ENCODE data around the gene CHTF8. TPM values are rescaled to one million over a fixed set of nuclear protein-coding genes. Genes with fewer than 3 reads are reported as not detected.
"Not testable (repeated sequence)": the region's sequence is repeated elsewhere in the genome, so short reads cannot be mapped to it uniquely, and the experiment has no call there.

CHTF8 gene
- total and polyA plus RNA-seq, 4 donors, result 53.3 to 77.3 (median 63.5) TPM

DNA sequence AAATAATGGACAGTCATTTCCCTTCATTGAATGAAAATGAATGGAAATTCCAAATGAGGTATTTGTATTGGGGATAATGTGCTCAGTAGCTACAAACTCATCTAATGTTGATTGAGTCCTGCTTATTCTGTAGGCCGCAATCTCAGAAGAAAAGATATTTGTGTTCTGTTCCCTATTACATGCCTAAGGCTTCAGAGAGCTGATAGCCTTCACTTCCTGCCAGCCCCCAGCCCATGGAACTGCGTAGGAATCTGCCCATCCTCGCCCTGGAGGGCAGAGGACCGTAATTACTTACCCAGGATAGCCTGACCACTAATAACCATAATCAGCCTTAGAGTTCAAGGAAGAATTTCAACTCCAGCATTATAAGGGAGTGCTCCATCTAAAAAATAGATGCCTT lies 36.7 kb upstream of the CHTF8 start:
- WGBS, 2 donors, result 97 to 98% methylated on average over 4 of the region's 4 CpGs
- no peak overlapping the region for H3K4me3 ChIP-seq (ENCODE audit: low read length in 2 of 2)
- H3K27ac ChIP-seq (ENCODE audit: low read depth in 1 of 2, low read length in 2 of 2), result peak overlapping the region in 1 of 2 donors; percentile 31
- H3K36me3 ChIP-seq (ENCODE audit: control insufficient read depth in 1 of 2, insufficient read depth in 2 of 2, low read length in 1 of 2), result peaks cover 0 to 6% of the 10 kb centered on the region in 2 donors
- H3K4me1 ChIP-seq (ENCODE audit: control insufficient read depth in 1 of 2, insufficient read depth in 2 of 2, low read length in 2 of 2), result peaks cover 0 to 3% of the 10 kb centered on the region in 2 donors
- no peaks in the 10 kb centered on the region for H3K9me3 ChIP-seq (ENCODE audit: control insufficient read depth, low read length)
- H3K27me3 ChIP-seq (ENCODE audit: control insufficient read depth in 1 of 2, insufficient read depth in 2 of 2, low read length in 1 of 2), result no peaks in the 10 kb centered on the region
- ATAC-seq (ENCODE audit: low FRiP score), result no peak
- no peak for DNase-seq
- intact Hi-C loops (cut with DNase I), result no loop called here

- H3K36me3 ChIP-seq (ENCODE audit: control insufficient read depth in 1 of 2, insufficient read depth in 2 of 2, low read length in 1 of 2), result peaks cover 3 to 6% of the 10 kb centered on the region in 2 donors
- H3K27ac ChIP-seq (ENCODE audit: low read depth in 1 of 2, low read length in 2 of 2), result no peak overlapping the region
- no peak for ATAC-seq (ENCODE audit: low FRiP score)
- intact Hi-C loops (cut with DNase I), result no loop called here
- H3K27me3 ChIP-seq (ENCODE audit: control insufficient read depth in 1 of 2, insufficient read depth in 2 of 2, low read length in 1 of 2), result no peaks in the 10 kb centered on the region
- DNase-seq, result no peak
- H3K4me1 ChIP-seq (ENCODE audit: control insufficient read depth in 1 of 2, insufficient read depth in 2 of 2, low read length in 2 of 2), result no peaks in the 10 kb centered on the region
- WGBS, 2 donors, result 89 to 90% methylated on average over 7 of the region's 7 CpGs
- H3K9me3 ChIP-seq (ENCODE audit: control insufficient read depth, low read length), result no peaks in the 10 kb centered on the region
- H3K4me3 ChIP-seq (ENCODE audit: low read length in 2 of 2), result no peak overlapping the region
Measured at GRCh38 chr16:69166946-69167930, 34.9 kb upstream of the CHTF8 start.

GRCh38 chr16:69166221-69166833 lies 33.9 kb upstream of the CHTF8 start:
- no peak for ATAC-seq (ENCODE audit: low FRiP score)
- 78 to 79% methylated on average over 8 of the region's 8 CpGs for WGBS, 2 donors
- H3K27me3 ChIP-seq (ENCODE audit: control insufficient read depth in 1 of 2, insufficient read depth in 2 of 2, low read length in 1 of 2), result no peaks in the 10 kb centered on the region
- H3K9me3 ChIP-seq (ENCODE audit: control insufficient read depth, low read length), result no peaks in the 10 kb centered on the region
- H3K4me1 ChIP-seq (ENCODE audit: control insufficient read depth in 1 of 2, insufficient read depth in 2 of 2, low read length in 2 of 2), result no peaks in the 10 kb centered on the region
- H3K36me3 ChIP-seq (ENCODE audit: control insufficient read depth in 1 of 2, insufficient read depth in 2 of 2, low read length in 1 of 2), result peaks cover 3 to 6% of the 10 kb centered on the region in 2 donors
- H3K4me3 ChIP-seq (ENCODE audit: low read length in 2 of 2), result no peak overlapping the region
- intact Hi-C loops (cut with DNase I), result no loop called here
- no peak for DNase-seq
- H3K27ac ChIP-seq (ENCODE audit: low read depth in 1 of 2, low read length in 2 of 2), result no peak overlapping the region

GRCh38 chr16:69165584-69165983 lies 33.2 kb upstream of the CHTF8 start:
- Histone ChIP-seq H3K4me3 (ENCODE audit: low read length in 2 of 2) (no peak overlapping the region), H3K36me3 (ENCODE audit: control insufficient read depth in 1 of 2, insufficient read depth in 2 of 2, low read length in 1 of 2) (peaks cover 3 to 6% of the 10 kb centered on the region in 2 donors), H3K4me1 (ENCODE audit: control insufficient read depth in 1 of 2, insufficient read depth in 2 of 2, low read length in 2 of 2) (no peaks in the 10 kb centered on the region), H3K27ac (ENCODE audit: low read depth in 1 of 2, low read length in 2 of 2) (no peak overlapping the region), H3K9me3 (ENCODE audit: control insufficient read depth, low read length) (no peaks in the 10 kb centered on the region), H3K27me3 (ENCODE audit: control insufficient read depth in 1 of 2, insufficient read depth in 2 of 2, low read length in 1 of 2) (no peaks in the 10 kb centered on the region)
- WGBS, 2 donors, result 92 to 93% methylated on average over 6 of the region's 6 CpGs
- intact Hi-C loops (cut with DNase I), result no loop called here
- ATAC-seq (ENCODE audit: low FRiP score), result no peak
- no peak for DNase-seq

- Histone ChIP-seq H3K27ac (ENCODE audit: low read depth in 1 of 2, low read length in 2 of 2) (no peak overlapping the region), H3K4me3 (ENCODE audit: low read length in 2 of 2) (no peak overlapping the region), H3K36me3 (ENCODE audit: control insufficient read depth in 1 of 2, insufficient read depth in 2 of 2, low read length in 1 of 2) (peaks cover 0 to 9% of the 10 kb centered on the region in 2 donors), H3K9me3 (ENCODE audit: control insufficient read depth, low read length) (no peaks in the 10 kb centered on the region), H3K27me3 (ENCODE audit: control insufficient read depth in 1 of 2, insufficient read depth in 2 of 2, low read length in 1 of 2) (no peaks in the 10 kb centered on the region), H3K4me1 (ENCODE audit: control insufficient read depth in 1 of 2, insufficient read depth in 2 of 2, low read length in 2 of 2) (no peaks in the 10 kb centered on the region)
- intact Hi-C loops (cut with DNase I), result no loop called here
- 86 to 91% methylated on average over 1 of the region's 1 CpG for WGBS, 2 donors
- ATAC-seq (ENCODE audit: low FRiP score), result no peak
- peak in 1 of 2 donors; percentile 54 for DNase-seq
Measured at GRCh38 chr16:69160192-69160591, 27.8 kb upstream of the CHTF8 start.

- WGBS, 2 donors, result 78 to 84% methylated on average over 3 of the region's 3 CpGs
- Histone ChIP-seq H3K4me3 (ENCODE audit: low read length in 2 of 2) (no peak overlapping the region), H3K27ac (ENCODE audit: low read depth in 1 of 2, low read length in 2 of 2) (no peak overlapping the region), H3K4me1 (ENCODE audit: control insufficient read depth in 1 of 2, insufficient read depth in 2 of 2, low read length in 2 of 2) (no peaks in the 10 kb centered on the region), H3K36me3 (ENCODE audit: control insufficient read depth in 1 of 2, insufficient read depth in 2 of 2, low read length in 1 of 2) (peaks cover 5 to 6% of the 10 kb centered on the region in 2 donors), H3K9me3 (ENCODE audit: control insufficient read depth, low read length) (no peaks in the 10 kb centered on the region), H3K27me3 (ENCODE audit: control insufficient read depth in 1 of 2, insufficient read depth in 2 of 2, low read length in 1 of 2) (no peaks in the 10 kb centered on the region)
- no peak for ATAC-seq (ENCODE audit: low FRiP score)
- intact Hi-C loops (cut with DNase I), result no loop called here
- DNase-seq, result no peak
Measured at GRCh38 chr16:69157196-69157595, 24.8 kb upstream of the CHTF8 start.

DNA sequence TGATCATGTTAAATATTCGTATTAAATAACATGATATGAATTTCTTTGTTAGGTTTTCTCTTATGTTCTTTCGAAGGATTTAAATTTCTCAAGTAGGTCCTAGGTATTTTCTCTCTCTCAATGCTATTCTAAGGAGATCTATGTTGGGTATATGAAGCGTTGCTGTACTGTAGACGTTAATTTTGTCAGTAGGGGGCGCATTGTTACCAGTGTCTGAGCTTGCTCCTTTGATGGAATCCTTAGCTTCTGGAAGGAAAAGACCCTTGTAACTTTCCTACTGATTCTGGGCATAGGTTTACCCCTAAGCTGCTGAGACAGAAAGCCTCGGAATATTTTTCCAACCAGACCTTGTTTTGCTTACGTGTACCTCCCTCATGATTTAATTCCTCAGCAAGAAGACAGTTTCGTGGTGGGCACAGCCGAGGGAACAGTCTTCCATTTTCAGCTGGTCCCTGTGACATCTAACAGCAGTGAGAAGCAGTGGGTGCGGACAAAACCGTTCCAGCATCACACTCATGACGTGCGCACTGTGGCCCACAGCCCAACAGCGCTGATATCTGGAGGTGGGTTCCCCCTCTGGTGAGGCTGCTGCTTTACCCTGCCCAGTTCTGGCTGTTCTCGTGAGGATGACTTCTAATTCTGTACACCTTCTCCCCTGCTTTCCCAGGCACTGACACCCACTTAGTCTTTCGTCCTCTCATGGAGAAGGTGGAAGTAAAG lies 17.9 kb upstream of the CHTF8 start:
- WGBS, 2 donors, result 43 to 48% methylated on average over 16 of the region's 16 CpGs
- no peak for DNase-seq
- intact Hi-C loops (cut with DNase I), result loop anchor here (1.0 to 2.0 kb wide), 2 partner anchors 37 to 136 kb away; partner anchors contain the start of gene SNTB2 (in 1 of the 2)
- H3K4me1 ChIP-seq (ENCODE audit: control insufficient read depth in 1 of 2, insufficient read depth in 2 of 2, low read length in 2 of 2), result no peaks in the 10 kb centered on the region
- H3K4me3 ChIP-seq (ENCODE audit: low read length in 2 of 2), result no peak overlapping the region
- no peaks in the 10 kb centered on the region for H3K27me3 ChIP-seq (ENCODE audit: control insufficient read depth in 1 of 2, insufficient read depth in 2 of 2, low read length in 1 of 2)
- H3K36me3 ChIP-seq (ENCODE audit: control insufficient read depth in 1 of 2, insufficient read depth in 2 of 2, low read length in 1 of 2), result peaks cover 0 to 5% of the 10 kb centered on the region in 2 donors
- ATAC-seq (ENCODE audit: low FRiP score), result peak; percentile 83
- no peaks in the 10 kb centered on the region for H3K9me3 ChIP-seq (ENCODE audit: control insufficient read depth, low read length)
- H3K27ac ChIP-seq (ENCODE audit: low read depth in 1 of 2, low read length in 2 of 2), result no peak overlapping the region

GRCh38 chr16:69149621-69150020 lies 17.2 kb upstream of the CHTF8 start:
- not testable (repeated sequence) for H3K4me3 ChIP-seq (ENCODE audit: low read length in 2 of 2); H3K9me3 ChIP-seq (ENCODE audit: control insufficient read depth, low read length); DNase-seq; H3K27ac ChIP-seq (ENCODE audit: low read depth in 1 of 2, low read length in 2 of 2); H3K36me3 ChIP-seq (ENCODE audit: control insufficient read depth in 1 of 2, insufficient read depth in 2 of 2, low read length in 1 of 2); H3K4me1 ChIP-seq (ENCODE audit: control insufficient read depth in 1 of 2, insufficient read depth in 2 of 2, low read length in 2 of 2); ATAC-seq (ENCODE audit: low FRiP score); H3K27me3 ChIP-seq (ENCODE audit: control insufficient read depth in 1 of 2, insufficient read depth in 2 of 2, low read length in 1 of 2)
- WGBS, 2 donors, result 85 to 86% methylated on average over 9 of the region's 9 CpGs
- intact Hi-C loops (cut with DNase I), result loop anchor here (1.0 to 2.0 kb wide), 2 partner anchors 38 to 137 kb away; partner anchors contain the start of gene SNTB2 (in 1 of the 2)

Measured in aorta (tissue), 5 donors.